HG02981 (cell line): ENCODE results near the gene SPAG4.
A peak's percentile ranks its signal among the peaks of the same experiment; 100 is the strongest.

Experiments
- ATAC-seq: cut with Tn5 transposase; IDR thresholded peaks from one replicate; pipeline ENCODE4 v1.9.1; 2021; ENCODE audit warnings: mild to moderate bottlenecking, moderate library complexity; ENCODE audit not compliant: unreplicated experiment

The SPAG4 gene

DNA sequence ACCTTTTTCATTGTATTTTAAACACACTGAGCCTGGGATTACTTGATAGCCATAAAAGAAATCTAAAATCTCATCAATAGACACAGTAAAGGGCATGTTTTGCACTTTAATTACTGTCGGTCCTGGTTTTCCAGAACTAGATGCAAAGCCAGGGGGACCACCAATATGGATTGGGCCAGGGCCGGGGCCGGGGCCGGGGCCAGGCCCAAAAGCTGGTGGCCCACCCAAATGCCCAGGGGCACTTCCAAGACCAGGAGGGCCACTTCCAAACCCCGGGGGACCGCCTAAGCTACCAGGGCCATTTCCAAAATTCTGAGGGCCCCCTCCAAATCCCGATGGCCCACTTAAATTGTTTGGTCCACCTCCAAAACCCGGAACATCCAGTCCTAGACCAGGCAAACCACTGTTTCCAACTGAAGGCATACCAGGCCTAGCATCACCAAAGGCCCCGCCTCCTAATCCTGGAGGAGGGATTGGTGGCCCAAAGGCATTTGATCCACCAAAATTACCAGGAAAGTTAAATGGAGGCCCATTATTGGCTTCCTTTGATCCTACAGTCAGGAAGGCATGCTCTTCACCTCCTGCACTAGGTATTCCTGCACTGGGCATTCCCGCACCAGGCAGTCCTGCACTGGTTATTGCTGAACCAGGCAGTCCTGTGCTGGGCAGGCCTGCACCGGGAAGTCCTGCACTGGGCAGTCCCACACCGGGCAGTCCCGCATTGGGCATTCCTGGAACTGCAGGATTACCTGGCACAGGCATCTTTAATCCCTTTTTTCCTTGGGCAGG lies 37.2 kb downstream of the SPAG4 start:
- ATAC-seq = no peak

GRCh38 chr20:35653430-35653734 lies 37.8 kb downstream of the SPAG4 start:
- no peak for ATAC-seq

DNA sequence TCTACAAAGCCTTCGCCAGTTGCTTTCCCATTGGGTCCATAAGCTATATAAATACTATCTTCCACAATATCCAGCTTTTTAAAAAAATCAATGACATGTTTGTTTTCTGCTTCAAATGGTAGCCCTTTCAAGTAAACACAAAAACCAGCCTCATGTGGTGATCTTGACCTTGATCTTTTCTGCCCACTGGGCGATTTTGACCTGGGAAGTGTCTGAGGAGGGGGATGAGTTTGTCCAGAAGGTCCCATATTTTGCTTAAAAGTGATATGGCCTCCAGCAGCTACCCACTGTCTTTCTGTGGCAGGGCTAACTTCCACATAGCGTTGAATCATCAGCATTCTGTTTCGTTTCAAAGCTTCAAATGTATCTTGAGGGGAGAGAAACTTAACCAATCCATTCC lies 38.3 kb downstream of the SPAG4 start:
- no peak for ATAC-seq

DNA sequence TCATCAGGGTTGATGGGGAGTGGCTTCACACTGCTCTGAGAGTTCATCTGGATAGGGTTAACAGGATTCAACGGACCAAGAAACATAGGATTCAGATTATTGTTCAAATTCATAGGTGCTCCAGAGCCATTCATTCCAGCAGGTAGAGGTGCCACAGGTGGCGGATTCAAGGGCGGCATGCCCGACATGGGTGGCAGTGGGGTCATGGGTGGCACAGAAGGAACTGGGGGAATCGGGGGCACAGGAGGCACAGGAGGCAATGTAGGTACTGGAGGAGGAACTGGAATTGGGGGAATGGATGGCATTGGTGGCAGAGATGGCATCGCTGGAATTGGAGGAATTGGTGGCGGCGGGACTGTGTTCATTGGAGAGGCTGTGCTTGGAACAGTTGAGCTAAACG lies 38.8 kb downstream of the SPAG4 start:
- no peak for ATAC-seq

GRCh38 chr20:35657271-35657670 lies 41.6 kb downstream of the SPAG4 start:
- ATAC-seq = no peak

GRCh38 chr20:35660122-35660937 lies 44.7 kb downstream of the SPAG4 start:
- no peak for ATAC-seq

DNA sequence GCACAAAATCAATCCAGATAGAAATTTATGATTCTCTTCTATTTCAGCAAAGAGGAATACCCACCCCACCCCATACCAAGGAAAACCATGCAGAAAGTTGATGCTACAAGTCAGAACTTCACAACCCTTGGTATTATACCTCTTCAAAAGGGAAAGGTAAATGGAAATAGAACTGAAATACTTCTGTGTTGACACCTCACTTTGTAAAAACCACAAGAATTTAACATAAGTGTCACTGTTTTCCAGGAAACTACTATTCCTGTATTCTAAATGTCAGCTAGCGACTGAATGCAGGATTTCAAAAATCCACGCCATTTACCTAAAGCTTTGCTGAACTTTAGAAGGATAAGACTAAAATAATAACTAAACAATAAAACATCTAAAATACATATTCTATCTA lies 45.4 kb downstream of the SPAG4 start:
- ATAC-seq = no peak

DNA sequence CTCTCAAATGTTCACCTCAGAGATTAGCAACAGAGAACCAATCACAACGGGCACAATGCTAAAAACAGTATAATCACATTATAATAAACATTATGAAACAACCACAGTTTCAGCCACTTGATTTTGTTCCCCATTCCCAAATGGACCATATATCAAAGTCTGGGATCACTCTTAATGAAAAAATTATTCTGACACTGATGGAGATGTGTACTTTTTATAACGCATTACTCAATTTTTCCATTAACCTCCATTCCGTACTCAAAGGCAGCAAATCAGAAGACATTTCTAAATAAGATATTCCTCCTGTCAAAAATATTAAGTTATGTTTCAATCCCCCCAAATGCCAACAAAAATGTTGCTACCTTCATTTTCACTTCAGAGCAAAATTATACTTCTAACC lies 46.3 kb downstream of the SPAG4 start:
- no peak for ATAC-seq

- ATAC-seq = no peak
These were observed 46.9 kb downstream of the SPAG4 start for GRCh38 chr20:35662551-35662950.

DNA sequence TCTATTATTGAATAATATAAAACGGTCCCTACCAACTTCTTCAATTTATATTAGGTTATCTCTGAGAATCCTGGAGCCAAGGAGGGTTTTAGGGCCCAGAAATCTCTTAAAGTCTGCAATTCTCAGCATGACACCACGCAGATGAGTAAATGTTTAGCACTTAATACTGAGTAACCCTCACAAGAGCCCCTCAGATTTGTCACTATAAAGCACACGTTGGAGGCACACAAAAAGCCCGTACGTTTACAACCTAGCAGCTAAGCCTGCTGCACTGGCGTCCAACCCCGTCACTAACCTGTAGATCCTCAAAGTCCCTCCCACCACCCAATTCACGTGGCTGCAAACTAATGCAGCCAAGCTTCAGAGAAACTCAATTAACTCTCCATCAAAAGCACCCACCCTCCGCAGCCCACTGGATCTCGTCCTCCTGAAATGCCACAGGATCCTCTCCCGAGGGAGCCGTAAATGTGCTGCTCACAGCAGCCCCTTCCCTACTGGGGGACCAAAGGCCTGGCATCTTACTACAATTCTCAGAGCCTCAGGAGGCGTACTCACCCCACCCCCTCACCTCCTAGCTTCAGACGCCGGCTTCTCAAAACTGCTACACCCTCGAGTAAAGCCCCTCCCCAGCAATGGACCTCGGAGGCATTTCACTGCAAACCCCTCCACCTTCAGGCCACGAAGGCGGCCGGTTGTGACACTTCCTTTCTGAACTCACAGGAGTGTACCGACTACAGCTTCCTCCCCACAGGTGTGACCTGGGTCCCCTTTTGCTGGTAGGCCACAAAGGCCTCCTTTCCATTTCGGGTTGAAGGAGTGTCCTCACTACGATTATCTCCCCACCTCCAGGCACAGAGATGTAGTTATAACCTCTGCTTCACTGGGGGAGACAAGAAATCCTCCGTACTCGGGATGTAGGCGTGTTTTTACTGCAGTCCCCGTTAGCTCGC lies 48.2 kb downstream of the SPAG4 start:
- peak; percentile 15 for ATAC-seq

- ATAC-seq = peak; percentile 78
These were observed 49.0 kb downstream of the SPAG4 start, which contains the start of the genes CPNE1 and RBM12 for GRCh38 chr20:35664466-35665206. CPNE1 (minus strand) TSS chr20:35664900; CDS start chr20:35632923, 31,977 bp downstream. RBM12 (minus strand) TSS chr20:35664900; CDS start chr20:35655322, 9,578 bp downstream.

- ATAC-seq = no peak
These were observed 50.3 kb downstream of the SPAG4 start for GRCh38 chr20:35665949-35666288.

- ATAC-seq = no peak
These were observed 53.6 kb downstream of the SPAG4 start for GRCh38 chr20:35669221-35669620.

DNA sequence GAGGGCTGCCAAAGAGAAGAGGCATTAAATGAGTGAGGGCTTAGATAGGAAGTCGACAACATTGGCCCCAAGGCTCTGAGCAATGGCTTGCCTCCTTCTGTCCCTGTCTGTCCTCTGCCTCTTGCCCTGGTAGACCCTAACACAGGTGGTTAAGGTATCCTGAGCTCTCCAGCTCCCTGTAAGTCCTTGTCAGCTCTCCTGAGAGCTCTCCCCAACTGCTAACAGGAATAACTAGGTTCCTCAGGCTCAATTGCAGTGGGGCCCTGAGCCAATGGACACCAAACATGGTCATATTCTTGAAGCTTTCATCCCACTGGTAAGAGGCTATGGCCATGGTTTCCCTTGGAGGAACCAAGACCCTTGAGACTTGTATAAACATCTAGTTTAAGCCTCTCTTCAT lies 54.1 kb downstream of the SPAG4 start:
- no peak for ATAC-seq
